Osteoblast (primary cell): ENCODE results near the gene C2CD3. TPM values are rescaled to one million over a fixed set of nuclear protein-coding genes. Genes with fewer than 3 reads are reported as not detected.
"Not testable (repeated sequence)": the region's sequence is repeated elsewhere in the genome, so short reads cannot be mapped to it uniquely, and the experiment has no call there.

Experiments used
- DNase-seq: peaks from one replicate; pipeline ENCODE4 v3.0.0; 2011; ENCODE audit warnings: low spot score, mixed read lengths; ENCODE audit not compliant: insufficient read length; ENCODE audit errors: missing footprints
- H2AFZ ChIP-seq: 2 replicates; pipeline ENCODE4 v1.6.0; 2011; ENCODE audit warnings: mild to moderate bottlenecking, low read length
- H3K27ac ChIP-seq: 2 replicates; pipeline ENCODE4 v1.5.1; 2011; ENCODE audit warnings: mild to moderate bottlenecking, low read depth, low read length, moderate library complexity
- H3K27me3 ChIP-seq: 2 replicates; pipeline ENCODE4 v1.6.0; 2012; ENCODE audit warnings: mild to moderate bottlenecking, control low read depth, inconsistent platforms, low read length, moderate library complexity; ENCODE audit not compliant: insufficient read depth
- H3K36me3 ChIP-seq: 2 replicates; pipeline ENCODE4 v1.5.1; 2011; ENCODE audit warnings: mild to moderate bottlenecking, low read length, control low read depth, moderate library complexity; ENCODE audit not compliant: insufficient read depth
- H3K4me1 ChIP-seq: 2 replicates; pipeline ENCODE4 v1.5.1; 2011; ENCODE audit warnings: mild to moderate bottlenecking, low read length, control low read depth, moderate library complexity; ENCODE audit not compliant: insufficient read depth
- H3K4me2 ChIP-seq: 2 replicates; pipeline ENCODE4 v1.6.0; 2011; ENCODE audit warnings: mild to moderate bottlenecking, low read length; ENCODE audit not compliant: insufficient read depth
- H3K4me3 ChIP-seq: fragments of 200-600 bp; sonication (generic); 3 replicates; pipeline ENCODE4 v1.5.1; 2012; ENCODE audit warnings: mild to moderate bottlenecking, low read length, inconsistent platforms; ENCODE audit not compliant: insufficient read depth
- H3K79me2 ChIP-seq: 2 replicates; pipeline ENCODE4 v1.6.0; 2012; ENCODE audit warnings: mild to moderate bottlenecking, low read length, control low read depth, inconsistent platforms; ENCODE audit not compliant: insufficient read depth
- H3K9me3 ChIP-seq: 2 replicates; pipeline ENCODE4 v1.5.1; 2011; ENCODE audit warnings: low read depth, low read length, control low read depth
- H4K20me1 ChIP-seq: 2 replicates; pipeline ENCODE4 v1.6.0; 2012; ENCODE audit warnings: mild to moderate bottlenecking, low read length, control low read depth; ENCODE audit not compliant: insufficient read depth
- CTCF ChIP-seq: IDR thresholded peaks from 2 replicates; pipeline ENCODE4 v1.5.1; 2011; ENCODE audit warnings: mild to moderate bottlenecking, low read depth, low read length, moderate library complexity; ENCODE audit errors: extremely low read depth
- total RNA-seq: library from RNA; depleted of rRNA; stranded (reverse); fragments of >200 nt; gene quantifications from 2 replicates; pipeline ENCODE4 v1.2.3, GENCODE V29; 2012

The C2CD3 gene
- total RNA-seq, 1 donor, result 14.1 TPM

DNA sequence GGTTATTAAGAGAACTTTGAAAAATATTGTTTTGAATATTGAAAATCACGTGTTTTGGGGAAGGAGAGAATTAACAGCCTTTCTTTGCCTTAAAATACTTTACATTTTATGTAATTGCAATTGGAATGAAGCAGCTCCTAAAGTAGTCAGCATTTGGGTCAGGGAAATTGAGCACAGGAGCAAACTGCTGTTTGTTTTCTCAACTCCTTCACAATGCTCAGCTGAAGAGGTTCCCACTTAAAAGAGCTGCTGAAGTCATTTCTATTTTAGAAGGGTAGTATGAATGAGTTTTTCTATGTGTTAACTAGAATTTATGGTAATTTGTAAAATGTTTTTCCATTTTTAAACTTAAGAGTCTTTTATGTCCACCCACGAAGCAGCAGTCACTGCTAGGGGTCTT is 180.1 kb downstream of the C2CD3 start:
- H2AFZ ChIP-seq, result no peak overlapping the region
- H3K27me3 ChIP-seq, result no peaks in the 10 kb centered on the region
- H3K36me3 ChIP-seq, result no peaks in the 10 kb centered on the region
- no peaks in the 10 kb centered on the region for H3K9me3 ChIP-seq
- no peak overlapping the region for H3K4me2 ChIP-seq
- no peak overlapping the region for H3K4me3 ChIP-seq
- no peaks in the 10 kb centered on the region for H4K20me1 ChIP-seq
- H3K27ac ChIP-seq, result no peak overlapping the region
- no peak for TF ChIP-seq CTCF
- H3K4me1 ChIP-seq, result no peaks in the 10 kb centered on the region
- no peaks in the 10 kb centered on the region for H3K79me2 ChIP-seq
- DNase-seq, result no peak

GRCh38 chr11:73989156-73989555 is 181.6 kb downstream of the C2CD3 start:
- no peak overlapping the region for H3K27ac ChIP-seq
- no peaks in the 10 kb centered on the region for H3K79me2 ChIP-seq
- no peaks in the 10 kb centered on the region for H3K4me1 ChIP-seq
- H2AFZ ChIP-seq, result no peak overlapping the region
- no peaks in the 10 kb centered on the region for H4K20me1 ChIP-seq
- no peak overlapping the region for H3K4me3 ChIP-seq
- H3K4me2 ChIP-seq, result no peak overlapping the region
- H3K9me3 ChIP-seq, result no peaks in the 10 kb centered on the region
- H3K36me3 ChIP-seq, result no peaks in the 10 kb centered on the region
- peak; percentile 40 for TF ChIP-seq CTCF
- DNase-seq, result no peak
- H3K27me3 ChIP-seq, result no peaks in the 10 kb centered on the region

DNA sequence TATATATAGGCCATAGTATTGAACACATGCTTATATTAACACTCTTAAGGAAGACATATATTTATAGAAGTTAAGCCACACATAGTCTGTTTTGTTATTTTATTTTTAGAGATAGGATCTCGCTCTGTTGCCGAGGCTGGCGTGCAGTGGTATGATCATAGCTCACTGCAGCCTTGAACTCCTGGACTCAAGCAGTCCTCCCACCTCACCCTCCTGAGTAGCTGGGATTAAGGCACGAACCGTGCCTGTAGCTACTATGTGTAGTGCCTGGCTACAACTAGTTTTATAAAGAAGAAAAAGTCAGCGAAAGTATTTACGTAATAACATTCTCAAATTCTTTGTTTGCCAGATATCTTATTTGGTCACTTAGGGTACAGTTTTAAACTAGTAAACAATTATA is 182.6 kb downstream of the C2CD3 start:
- Histone ChIP-seq H4K20me1 (no peaks in the 10 kb centered on the region), H2AFZ (no peak overlapping the region), H3K36me3 (no peaks in the 10 kb centered on the region), H3K4me2 (no peak overlapping the region), H3K27ac (no peak overlapping the region), H3K27me3 (no peaks in the 10 kb centered on the region), H3K9me3 (no peaks in the 10 kb centered on the region), H3K4me3 (no peak overlapping the region), H3K79me2 (no peaks in the 10 kb centered on the region), H3K4me1 (no peaks in the 10 kb centered on the region)
- TF ChIP-seq CTCF, result no peak
- DNase-seq, result no peak

GRCh38 chr11:73985661-73986060 is 185.1 kb downstream of the C2CD3 start:
- not testable (repeated sequence) for H3K4me3 ChIP-seq, H3K27ac ChIP-seq, H2AFZ ChIP-seq, H4K20me1 ChIP-seq, H3K36me3 ChIP-seq, DNase-seq, H3K4me2 ChIP-seq, H3K79me2 ChIP-seq, H3K9me3 ChIP-seq, H3K4me1 ChIP-seq, H3K27me3 ChIP-seq
